H1 (cell line): ENCODE results near the gene ACBD6.

ENCODE experiments used
- CTCF ChIP-seq, 3 experiments: IDR thresholded peaks; 1 replicate in 2 of 3; 2 replicates in 1 of 3; pipeline versions ENCODE4 v1.5.1 to v1.6.1; 2011; ENCODE audit warnings: low read length in 3 of 3, mild to moderate bottlenecking in 3 of 3, inconsistent platforms in 2 of 3, low read depth in 1 of 3, moderate library complexity in 1 of 3; ENCODE audit not compliant: insufficient read depth in 1 of 3; ENCODE audit errors: control extremely low read depth in 1 of 3
- GABPA ChIP-seq: IDR thresholded peaks from 2 replicates; pipeline ENCODE4 v1.6.1; 2011; ENCODE audit warnings: mild to moderate bottlenecking, low read length, moderate library complexity, borderline replicate concordance; ENCODE audit not compliant: insufficient read depth
- POLR2AphosphoS5 ChIP-seq: IDR thresholded peaks from 2 replicates; pipeline ENCODE4 v1.6.1; 2011; ENCODE audit warnings: low read depth, low read length

DNA sequence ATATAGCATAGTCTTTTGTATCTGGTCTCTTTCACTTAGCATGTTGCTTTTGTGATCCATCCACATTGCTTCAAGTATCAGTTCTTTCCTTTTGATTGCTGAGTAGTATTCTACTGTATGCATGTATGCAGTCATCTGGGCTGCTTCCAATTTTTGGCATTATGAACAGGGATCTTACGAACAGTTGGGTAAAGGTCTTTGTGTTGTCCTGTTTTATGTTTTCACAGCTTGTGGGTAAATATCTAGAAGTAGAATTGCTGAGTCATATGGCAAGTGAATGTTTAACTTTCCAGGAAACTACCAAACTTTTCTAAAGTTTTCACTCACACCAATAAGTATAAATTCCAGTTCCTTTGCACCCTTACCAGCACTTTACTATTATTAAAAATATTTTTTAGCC lies 211.4 kb downstream of the ACBD6 start:
- TF ChIP-seq CTCF (IDR thresholded peaks at IDR 0.05; ENCODE audit: control extremely low read depth in 1 of 3, insufficient read depth in 1 of 3, low read depth in 1 of 3, low read length in 3 of 3) (no peak), GABPA (no peak), POLR2AphosphoS5 (no peak)
